Measurements from ENCODE around the gene PAX8.
"Not testable (repeated sequence)": the region's sequence is repeated elsewhere in the genome, so short reads cannot be mapped to it uniquely, and the experiment has no call there.

Gene PAX8

GRCh38 chr2:113278742-113279139 is at the start of gene PAX8:
TSS of gene PAX8 (minus strand) at chr2:113278921. CDS start at chr2:113278394, 527 bp downstream.
- no peak for DNase-seq

- DNase-seq: no peak
These were observed 49.3 kb upstream of the PAX8 start for GRCh38 chr2:113328043-113328442.

- not testable (repeated sequence) for DNase-seq
These were observed 46.5 kb upstream of the PAX8 start for GRCh38 chr2:113325161-113325731.

- DNase-seq: peak; percentile 35
These were observed 46.0 kb upstream of the PAX8 start for GRCh38 chr2:113324684-113325160.

- not testable (repeated sequence) for DNase-seq
These were observed 44.4 kb upstream of the PAX8 start for GRCh38 chr2:113323129-113323528.

DNA sequence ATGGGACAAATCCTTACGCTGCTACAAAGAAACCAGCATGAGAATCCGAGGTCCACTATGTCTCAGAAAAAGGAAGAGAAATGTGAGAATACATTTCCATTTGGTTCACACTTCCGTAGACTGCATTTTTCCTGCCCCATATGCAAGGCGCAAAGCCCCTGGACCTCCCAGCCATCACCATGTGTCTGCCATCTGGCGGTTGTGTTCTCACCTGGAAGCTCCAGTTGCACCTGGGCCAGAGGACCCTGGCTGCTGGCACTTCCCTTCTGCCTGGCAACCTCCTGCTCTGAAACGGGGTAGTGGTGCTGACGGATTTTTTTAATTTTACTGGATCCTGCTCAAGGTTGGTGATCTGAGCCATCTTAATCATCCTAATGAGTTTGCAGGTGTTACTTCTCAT is 41.4 kb upstream of the PAX8 start:
- DNase-seq: not testable (repeated sequence)

- not testable (repeated sequence) for DNase-seq
These were observed 40.2 kb upstream of the PAX8 start for GRCh38 chr2:113318941-113319340.

DNA sequence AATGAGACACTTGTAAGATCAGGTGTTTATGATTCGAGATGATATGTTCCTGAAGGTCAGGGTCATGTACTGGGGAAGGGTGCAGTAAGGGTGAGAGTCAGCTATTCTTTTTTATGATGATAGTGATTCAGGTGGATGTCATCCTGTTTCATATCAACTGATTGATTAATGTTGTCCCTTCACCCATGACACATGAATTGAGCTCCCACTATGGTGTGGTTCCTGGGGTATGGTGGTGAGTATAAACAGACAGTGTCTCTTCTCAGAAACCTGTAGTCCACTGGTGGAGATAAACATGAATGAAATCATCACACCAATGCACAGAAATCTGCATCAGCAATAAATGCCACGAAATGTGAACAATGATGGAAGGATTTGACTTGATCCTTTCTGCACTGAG is 37.4 kb upstream of the PAX8 start:
- no peak for DNase-seq

- not testable (repeated sequence) for DNase-seq
These were observed 35.9 kb upstream of the PAX8 start for GRCh38 chr2:113314663-113315062.

DNA sequence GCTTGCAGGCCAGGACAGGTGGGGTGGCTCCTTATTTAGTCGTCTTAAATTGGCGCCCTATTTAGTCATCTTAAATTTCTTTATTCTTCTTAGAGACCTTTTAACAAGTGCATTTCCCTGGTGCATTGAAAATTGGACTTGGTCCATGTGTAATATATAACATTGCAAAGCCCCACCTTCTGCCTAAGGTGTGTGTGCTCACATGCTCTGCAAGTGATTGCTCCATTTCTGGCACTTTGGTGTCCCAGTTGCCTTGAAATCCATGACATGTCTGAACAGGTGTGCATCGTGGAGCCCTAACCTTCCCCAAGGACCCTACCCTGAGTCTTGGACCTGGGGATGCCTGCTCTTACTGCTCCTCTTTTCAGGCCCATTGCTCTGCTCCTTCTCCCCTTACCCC is 35.5 kb upstream of the PAX8 start:
- DNase-seq: not testable (repeated sequence)

DNA sequence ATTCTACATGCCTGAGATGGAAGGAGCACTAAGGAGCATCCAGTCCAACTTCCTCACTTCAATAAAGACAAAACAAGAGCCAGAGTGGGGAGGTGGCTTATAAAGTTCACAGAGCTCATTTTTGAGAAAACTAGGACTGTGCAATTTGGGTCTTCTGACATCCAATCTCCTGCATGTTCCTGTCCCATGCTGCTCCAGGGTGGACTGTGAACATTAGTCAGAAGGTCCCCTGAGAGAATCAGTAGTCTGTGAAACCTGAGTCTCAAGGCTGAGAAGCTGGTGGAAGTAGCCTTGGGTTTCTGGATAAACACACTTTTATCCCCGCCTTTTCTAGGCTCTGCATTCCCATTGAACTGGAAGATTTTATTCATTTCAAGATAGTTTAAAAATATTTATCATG is 33.1 kb upstream of the PAX8 start:
- DNase-seq: not testable (repeated sequence)

DNA sequence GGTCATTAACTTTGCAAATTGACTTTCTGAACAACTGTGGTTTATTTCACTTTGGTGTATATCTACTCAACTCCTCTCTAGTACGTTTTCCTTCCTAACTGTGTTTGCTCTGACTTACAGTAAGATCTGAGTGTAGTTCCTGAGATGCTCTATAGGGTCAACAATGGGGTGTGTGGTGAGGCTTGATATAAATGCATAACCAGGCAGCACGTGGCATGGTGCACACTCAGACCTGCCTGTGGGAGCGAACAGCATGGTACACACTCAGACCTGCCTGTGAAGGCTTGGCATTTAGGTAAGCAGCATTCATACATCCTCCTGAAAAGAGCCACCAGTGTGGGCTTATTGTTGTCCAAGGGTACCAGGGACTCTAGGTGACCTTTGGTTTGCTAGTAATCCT is 32.5 kb upstream of the PAX8 start:
- not testable (repeated sequence) for DNase-seq

DNA sequence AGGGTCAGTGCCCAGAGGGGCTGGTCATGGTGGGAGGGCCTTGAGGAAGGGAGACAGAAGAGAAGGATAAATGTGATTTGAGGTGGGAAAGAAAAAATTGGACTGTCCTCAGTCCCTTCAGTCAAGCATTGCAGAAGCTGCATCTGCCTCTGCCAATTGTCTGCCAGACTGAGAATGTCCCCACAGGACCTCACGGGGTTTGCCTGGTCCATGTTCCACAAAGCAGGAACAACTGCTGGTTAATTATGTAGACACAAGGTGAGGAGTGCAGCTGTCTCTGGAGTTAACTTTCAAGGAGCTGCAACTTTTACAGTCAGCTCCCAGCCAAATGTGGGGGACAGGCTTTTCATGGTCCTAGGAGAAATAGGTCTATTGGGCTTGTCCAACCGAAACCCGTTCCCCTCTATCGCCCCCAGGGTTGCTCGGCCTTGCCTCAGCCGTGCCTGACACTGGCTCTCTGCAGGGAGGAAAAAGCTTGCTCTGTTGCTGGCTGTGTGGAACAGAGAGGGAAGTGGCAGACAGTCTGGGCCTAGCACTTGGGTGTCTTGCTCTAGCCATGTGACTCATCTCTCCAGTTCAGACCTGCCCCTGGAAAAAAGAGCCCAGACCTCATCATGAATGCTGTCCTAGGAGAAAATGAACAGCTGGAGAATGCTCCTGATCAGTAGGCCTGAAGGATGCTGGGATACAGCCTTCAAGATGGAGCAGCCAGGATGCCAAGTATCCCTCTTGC is 31.1 kb upstream of the PAX8 start:
- no peak for DNase-seq

GRCh38 chr2:113308784-113309183 is 30.1 kb upstream of the PAX8 start:
- not testable (repeated sequence) for DNase-seq

DNA sequence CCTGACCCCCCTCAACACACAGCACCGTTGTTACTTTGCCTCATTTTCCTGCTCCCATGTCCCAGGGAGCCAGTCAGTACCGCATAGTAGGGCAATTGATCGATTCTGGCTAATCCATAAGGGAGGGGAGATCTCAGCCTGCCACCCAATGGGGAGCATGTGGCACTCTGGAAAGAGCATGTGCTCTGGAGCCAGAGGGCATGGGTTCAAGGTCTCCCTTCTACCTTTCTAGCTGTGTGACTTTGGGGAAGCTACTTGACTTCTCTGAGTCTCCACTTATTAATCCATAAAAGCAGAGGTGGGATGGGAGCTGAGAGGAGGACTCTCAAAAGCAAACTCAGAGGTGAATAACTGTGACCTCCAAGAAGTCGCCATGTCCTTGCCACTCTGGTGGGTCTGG is 27.5 kb upstream of the PAX8 start:
- DNase-seq: not testable (repeated sequence)

DNA sequence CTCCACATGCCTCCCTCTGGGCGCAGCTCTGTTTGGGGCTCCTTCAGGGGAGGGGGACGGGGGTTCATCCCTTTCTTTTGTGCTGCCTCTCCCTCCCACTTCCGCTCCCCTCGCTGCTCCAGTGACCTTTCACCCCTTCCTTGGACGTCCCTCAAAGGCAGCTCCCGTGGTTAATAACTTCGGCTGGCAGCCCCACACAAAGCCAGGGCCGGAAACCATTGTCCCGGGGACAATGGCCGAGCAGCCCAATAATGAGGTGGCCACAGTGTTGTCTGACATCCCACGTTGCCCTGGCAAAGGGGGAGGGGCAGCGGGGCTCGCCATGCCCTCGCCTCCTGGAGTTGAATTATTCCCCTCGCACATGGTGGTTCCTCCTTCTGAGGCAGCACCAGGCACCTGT is 27.0 kb upstream of the PAX8 start:
- DNase-seq: not testable (repeated sequence)

DNA sequence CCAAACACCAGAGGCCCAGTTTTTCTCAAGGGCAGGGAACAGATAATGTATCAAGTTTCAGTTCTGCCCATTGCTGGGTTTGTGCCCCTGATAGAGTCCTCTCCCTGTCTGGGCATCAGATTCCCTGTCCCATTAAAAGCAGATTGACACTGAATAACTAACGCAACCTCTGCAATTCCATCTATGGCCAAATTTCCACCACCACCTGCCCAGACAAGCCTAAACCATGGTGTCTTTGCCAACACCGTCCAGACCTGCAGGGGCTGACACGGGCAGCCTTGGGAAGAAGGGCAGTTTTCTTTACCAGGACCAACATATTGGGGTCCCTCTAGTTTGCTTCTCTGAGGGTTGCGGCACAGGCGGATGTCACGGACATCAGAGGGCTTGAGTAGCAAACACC is 26.4 kb upstream of the PAX8 start:
- no peak for DNase-seq

DNA sequence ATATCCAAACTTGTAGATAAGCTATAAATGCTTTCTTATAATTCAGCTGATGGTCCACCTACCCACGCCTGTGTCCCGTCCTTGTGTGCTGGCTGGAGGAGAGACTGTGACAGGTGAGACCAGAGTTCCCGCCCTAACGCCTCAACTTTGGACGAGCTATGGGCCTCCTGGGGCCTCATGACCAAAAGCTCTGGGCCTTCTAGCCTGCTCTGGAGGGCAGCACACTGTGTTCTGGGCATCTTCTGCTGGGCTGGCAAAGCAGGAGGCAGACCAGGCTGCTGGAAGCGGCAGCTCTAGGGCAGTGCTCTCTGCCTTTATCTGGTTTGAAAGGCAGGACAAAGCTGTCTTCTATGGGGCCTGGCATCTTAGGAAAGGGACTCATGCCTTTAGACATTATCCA is 26.0 kb upstream of the PAX8 start:
- DNase-seq: no peak

GRCh38 chr2:113302216-113302980 is 23.7 kb upstream of the PAX8 start:
- DNase-seq: not testable (repeated sequence)

DNA sequence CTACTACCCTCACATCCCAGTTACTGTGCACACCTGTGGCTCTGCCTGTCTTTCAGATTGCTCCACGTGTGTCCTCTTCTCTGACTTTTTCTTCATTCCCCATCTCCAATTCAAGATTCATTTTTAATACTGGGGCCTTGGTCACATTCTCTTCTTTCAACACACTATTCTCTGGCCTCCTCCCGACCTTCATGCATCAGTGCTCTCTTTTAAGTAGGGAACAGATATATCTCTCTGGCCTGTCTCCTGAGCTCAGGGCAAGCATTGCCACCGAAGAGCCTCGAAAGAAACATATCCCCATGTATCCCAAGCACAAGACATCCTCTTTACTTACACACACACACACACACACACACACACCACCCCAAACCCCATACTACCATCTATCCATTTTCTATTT is 21.6 kb upstream of the PAX8 start:
- DNase-seq: no peak

GRCh38 chr2:113298176-113298575 is 19.5 kb upstream of the PAX8 start:
- DNase-seq: no peak

GRCh38 chr2:113297590-113297989 is 18.9 kb upstream of the PAX8 start:
- not testable (repeated sequence) for DNase-seq

DNA sequence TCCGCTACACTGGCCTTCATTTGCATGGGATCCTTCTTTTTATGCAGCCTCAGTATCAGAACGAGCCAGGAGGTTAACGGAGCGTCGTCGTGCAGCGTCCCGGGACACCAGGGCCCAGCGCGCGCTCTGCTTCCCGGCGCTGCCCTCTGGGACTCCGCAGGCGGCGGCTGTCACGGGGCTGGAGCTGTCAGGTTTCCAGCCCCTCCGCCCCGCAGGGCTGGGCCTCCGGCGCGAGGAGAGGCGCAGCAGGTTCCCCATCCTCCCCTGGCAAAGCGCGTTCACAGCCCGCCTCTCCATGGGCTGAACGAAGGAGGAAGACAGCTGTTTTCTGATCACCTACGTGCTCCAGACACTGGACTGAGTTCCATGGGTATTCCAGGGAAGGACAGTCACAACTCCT is 12.5 kb upstream of the PAX8 start:
- DNase-seq: no peak

DNA sequence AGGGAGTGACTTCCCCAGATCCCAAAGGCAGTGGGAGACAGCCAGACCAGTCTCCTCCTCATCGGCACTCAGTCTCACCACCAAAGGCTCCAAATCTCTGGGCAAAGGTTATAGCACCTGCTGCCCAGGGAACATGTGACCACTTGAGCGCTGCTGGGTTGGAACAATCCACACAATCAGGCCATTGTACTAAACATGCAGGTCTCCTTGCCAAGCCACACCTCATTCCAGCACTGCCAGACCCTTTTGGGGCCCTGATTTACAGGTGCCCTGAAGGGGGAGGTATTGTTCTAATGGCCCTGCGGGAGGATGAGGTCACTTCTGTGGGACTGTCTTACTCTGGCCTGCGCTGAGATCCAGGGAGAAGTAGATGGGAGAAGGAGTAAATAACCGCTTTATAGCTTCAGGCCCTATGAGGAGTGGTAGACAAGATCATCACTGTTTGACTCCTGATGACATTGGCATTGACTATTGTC is 10.0 kb upstream of the PAX8 start:
- not testable (repeated sequence) for DNase-seq

Data from GOT3 (cell line).